ENCODE data around the gene GJE1.
"Not testable (repeated sequence)": the region's sequence is repeated elsewhere in the genome, so short reads cannot be mapped to it uniquely, and the experiment has no call there.

The GJE1 gene, protein sequence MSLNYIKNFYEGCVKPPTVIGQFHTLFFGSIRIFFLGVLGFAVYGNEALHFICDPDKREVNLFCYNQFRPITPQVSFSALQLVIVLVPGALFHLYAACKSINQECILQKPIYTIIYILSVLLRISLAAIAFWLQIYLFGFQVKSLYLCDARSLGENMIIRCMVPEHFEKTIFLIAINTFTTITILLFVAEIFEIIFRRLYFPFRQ

DNA sequence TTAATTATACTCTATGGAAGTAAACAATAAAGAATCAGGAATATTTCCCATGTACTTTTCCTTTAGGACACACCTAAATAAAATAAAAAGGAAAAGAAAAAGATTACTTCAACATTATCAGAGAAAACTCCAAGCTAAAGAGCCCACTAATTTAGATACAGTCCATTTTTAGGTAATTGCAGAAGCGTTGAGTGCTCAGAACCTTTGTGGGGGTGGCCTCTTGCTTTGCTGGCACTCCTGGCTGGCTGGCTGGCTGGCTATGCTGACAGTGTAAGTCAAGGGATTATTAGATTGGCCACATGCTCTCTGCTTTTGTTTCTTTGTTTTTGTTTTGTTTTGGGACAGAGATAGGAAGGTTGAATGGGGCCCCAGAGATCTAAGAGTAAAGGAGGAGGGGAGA, at the start of gene GJE1:
TSS of gene GJE1 (plus strand) at position 301 of the 400 bp plus-strand sequence. CDS start 234 bp downstream, outside the sequence.
- no peak for DNase-seq

DNA sequence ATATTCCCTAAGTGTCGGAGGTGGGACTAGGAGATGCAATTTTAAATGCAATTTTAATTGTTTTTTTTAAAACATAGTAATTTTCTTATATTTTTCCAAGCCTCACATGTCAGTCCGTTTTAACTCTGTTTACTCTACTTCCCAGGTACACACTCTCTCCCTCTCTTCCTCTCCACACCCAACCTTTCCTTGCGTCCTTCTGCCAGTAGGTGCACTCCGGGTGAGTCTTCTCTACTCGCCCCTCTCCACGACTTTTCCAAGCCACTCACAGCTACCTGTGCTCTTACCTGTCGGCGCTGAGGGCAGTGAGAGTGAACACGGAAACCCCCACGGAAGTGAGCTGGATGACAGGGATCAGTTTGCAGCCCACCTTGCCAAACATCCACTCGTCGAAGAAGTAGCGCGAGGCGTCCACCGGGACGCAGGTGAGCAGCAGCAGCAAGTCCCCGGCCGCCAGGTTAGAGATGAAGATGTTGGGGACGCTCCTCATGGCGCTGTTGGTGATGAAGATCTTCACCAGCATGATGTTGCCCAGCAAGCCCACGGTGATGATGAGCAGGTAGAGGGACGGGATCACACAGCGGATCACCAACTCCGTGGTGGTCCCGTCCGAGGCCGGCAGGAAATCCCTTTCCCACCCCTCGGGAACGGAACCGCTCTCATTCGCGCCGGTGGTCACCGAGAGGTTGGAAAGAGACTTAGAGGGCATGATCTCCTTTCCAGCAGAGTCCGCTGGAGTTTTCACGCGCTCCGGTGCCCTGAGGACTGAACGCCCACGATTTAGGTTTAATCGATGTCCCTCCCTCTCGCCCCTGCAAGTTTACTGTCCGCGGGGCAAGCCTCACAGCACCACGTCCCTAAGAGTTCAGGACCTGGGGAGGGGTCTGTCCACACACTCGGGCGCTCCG, 44.5 kb upstream of the GJE1 start:
- no peak for DNase-seq

- DNase-seq: no peak
Observed at GRCh38 chr6:142088858-142089216, 43.9 kb upstream of the GJE1 start.

DNA sequence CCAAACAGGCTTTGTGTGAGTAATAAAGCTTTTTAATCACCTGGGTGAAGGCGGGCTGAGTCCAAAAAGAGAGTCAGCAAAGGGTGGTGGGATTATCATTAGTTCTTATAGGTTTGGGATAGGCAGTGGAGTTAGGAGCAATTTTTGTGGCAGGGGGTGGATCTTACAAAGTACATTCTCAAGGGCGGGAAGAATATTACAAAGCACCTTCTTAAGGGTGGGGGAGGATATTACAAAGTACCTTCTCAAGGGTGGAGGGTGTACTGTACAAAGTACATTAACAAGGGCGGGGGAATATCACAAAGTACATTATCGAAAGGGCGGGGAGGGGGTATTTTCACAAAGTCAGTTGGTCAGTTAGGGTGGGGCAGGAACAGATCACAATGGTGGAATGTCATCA, 27.9 kb upstream of the GJE1 start:
- DNase-seq: not testable (repeated sequence)

DNA sequence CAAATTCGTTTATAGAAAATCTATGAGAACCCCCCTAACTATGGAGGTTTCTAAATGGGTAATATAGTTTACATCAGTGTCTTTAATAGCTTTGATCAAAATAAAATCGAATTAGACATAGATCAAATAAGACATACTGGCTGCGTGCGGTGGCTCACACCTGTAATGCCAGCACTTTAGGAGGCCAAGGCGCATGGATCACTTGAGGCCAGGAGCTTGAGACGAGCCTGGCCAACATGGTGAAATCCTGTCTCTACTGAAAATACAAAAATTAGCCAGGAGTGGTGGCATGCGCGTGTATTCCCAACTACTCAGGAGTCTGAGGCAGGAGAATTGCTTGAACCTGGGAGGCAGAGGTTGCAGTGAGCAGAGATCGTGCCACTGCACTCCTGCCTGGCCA, 21.9 kb upstream of the GJE1 start:
- not testable (repeated sequence) for DNase-seq

DNA sequence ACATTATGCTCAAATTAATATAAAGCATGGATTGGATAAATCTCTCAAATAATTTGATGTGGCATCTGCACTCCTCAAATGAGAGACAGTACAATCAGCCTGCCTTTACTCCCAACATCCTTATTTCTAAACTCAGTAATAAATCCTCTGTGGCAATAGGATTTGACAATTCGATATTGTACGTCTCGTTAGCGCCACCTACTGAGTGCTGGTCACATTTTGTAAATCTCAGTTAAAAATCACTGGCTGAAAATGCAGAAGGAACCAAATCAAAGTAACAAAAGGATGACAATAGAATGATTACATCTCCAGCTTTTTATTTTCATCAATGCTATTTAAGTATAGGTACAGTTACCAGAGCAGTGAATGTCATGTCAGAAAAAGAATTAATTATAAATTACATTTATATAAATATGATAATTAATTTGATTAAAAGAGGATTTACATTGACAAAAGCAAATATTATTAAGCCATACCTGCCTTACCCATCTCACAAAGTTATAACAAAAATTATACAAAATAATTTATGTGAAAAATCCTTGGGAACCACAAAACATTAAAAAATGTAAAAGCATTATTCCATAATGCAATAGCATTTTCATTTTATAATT, 20.2 kb upstream of the GJE1 start:
- DNase-seq: peak; percentile 65 to 93

GRCh38 chr6:142117366-142117765, 15.4 kb upstream of the GJE1 start:
- no peak for DNase-seq

GRCh38 chr6:142118328-142118727, 14.4 kb upstream of the GJE1 start:
- no peak for DNase-seq

DNA sequence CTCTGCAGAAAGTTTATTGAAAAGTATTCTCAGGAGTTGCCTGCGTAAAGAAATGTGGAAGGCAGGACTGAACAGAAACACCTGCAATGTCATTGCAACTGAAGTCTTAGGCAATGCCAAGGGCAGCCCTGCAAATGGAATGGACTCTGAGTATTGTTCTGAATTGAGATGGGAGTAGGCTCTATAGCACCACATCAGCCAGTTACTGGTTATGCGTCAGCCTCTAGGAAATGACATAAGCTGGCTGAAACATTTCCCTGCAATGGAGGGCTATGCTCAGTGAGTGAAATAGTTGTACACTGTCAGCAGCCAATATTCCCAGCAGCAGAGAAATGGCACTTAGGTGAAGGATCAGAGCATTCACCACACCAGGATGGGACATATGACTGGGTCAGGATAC, 13.8 kb upstream of the GJE1 start:
- DNase-seq: no peak

- no peak for DNase-seq
Observed at GRCh38 chr6:142121342-142121741, 11.4 kb upstream of the GJE1 start.

DNA sequence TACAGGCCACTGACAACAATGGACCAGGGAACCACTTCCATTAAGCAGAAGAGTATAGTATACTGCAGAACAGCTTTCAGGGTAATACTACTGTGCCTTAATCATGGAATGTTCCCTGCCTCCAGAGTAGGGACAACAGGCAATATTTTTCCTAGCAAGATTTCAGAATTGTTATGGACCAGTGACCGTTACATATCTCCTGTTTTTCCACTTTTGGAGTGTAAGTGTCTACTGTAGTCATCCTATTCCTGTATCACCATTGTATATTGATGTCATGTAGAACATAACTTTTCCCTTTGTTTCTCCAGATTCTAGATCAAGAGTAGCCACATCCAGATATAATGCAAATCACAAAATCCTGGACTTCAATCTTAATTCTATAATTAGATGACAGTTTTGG, 1.9 kb upstream of the GJE1 start:
- DNase-seq: no peak

GRCh38 chr6:142138876-142139275, 6.2 kb downstream of the GJE1 start:
- no peak for DNase-seq

- not testable (repeated sequence) for DNase-seq
Observed at GRCh38 chr6:142141531-142141930, 8.8 kb downstream of the GJE1 start.

- DNase-seq: peak; percentile 98 to 99
Observed at GRCh38 chr6:142146828-142147662, 14.3 kb downstream of the GJE1 start, which contains the start of the genes NMBR and VTA1. Gene NMBR (minus strand): TSS chr6:142147122. CDS start chr6:142088658, 58,464 bp downstream. Gene VTA1 (plus strand): TSS chr6:142147263. CDS start chr6:142147288, 25 bp downstream.

DNA sequence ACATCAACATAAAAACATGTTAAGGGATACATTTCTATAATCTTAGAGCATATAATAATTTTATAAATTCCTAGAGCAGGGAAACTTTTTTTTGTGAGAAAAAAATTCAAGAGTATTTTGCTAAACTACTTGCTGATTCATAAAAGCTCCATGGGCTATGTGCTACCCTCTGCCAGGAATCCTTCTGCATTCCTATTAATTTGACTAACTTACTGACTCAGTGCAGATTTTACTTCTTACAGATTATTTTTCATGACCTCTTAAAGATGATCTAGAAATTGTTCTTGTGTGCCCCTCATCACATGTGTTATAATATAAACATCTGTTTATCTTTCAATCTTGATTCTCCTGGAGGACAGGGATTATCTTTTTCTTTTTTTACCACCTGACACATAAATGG, 20.0 kb downstream of the GJE1 start:
- DNase-seq: no peak

- no peak for DNase-seq
Observed at GRCh38 chr6:142153196-142153595, 20.5 kb downstream of the GJE1 start.

DNA sequence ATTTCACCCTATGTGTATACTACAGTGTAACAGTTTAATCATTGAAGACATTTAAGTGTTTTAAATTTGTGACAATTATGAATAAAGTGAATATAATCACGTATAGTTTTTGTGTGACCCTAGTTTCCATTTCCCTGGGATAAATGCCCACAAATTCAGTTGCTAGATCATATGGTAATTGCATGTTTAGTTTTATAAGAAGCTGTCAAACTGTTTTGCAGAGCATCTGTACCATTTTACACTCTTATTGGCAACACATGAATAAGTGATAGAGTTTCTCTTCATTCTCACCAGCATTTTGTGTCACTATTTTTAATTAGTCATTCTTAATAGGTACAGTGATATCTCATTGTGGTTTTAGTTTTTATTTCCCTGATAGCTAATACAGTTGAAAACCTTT, 21.6 kb downstream of the GJE1 start:
- no peak for DNase-seq

DNA sequence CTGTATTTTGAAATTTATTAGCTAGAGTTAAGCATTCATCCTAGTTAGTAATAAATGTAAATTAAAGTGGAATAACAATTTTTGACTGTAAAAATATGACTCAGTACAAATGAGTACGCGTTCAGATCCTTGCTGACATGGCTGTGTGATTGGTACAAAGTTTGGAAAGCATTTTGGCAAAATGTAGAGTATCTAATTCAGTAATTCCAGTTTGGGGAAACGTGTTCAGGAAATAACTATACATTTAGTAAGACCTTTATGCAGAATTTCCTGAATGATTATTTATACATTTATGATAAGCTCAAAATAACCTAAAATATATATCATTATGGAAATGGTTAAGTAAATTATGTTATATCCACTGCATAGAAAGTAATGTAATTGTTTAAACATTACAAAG, 22.4 kb downstream of the GJE1 start:
- DNase-seq: no peak

GRCh38 chr6:142155895-142156757, 23.4 kb downstream of the GJE1 start:
- DNase-seq: peak; percentile 16 to 79

DNA sequence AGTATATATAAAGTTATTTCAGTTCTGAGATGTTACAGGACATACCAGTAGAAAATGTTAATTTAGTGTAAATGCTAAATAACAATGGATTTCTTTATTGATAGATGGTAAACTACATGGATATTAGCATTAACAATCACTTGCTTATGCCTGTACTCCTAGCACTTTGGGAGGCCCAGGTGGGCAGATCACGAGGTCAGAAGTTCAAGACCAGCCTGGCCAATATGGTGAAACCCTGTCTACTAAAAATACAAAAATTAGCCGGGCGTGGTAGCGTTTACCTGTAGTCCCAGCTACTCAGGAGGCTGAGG, 24.0 kb downstream of the GJE1 start:
- DNase-seq: not testable (repeated sequence)

DNA sequence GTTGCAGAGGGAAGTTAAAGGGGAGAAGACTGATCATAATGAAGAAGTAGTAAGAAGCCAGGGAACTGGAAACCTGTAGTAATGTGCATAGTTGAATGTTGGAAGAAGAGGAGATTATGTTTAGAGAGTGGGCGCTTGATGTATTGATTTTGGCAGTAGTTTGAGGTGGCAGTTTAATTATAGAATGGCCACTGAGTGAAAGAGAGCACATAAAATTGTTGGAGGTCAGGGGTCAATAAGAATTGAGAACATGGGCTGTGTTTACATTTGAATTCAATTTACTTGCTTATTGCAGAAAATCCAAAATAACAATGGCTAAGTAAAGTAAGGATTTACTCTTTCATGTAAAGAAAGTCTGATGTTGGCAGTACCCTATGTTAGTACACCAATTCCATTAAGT, 30.1 kb downstream of the GJE1 start:
- no peak for DNase-seq

DNA sequence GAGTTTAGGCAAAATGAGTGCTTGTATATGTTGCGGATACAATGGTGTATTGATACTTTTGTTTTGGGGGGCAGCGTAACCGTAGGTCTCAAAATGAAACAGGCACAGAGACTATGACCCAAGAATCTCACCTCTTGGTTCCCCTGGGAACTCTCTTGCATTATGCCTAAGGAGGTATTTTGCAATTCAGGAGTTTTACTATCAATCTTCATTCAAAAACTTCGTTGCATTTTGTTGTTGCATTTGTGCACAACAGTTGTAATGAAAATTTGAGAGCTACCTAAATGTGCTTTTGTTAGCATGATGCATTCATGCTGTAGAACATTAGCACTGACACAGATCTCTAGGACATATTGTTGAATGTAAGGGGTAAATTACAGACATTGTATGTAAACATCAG, 32.5 kb downstream of the GJE1 start:
- DNase-seq: no peak
